ENCODE data around the gene CRYBG2.

- TF ChIP-seq, protein P1, sequence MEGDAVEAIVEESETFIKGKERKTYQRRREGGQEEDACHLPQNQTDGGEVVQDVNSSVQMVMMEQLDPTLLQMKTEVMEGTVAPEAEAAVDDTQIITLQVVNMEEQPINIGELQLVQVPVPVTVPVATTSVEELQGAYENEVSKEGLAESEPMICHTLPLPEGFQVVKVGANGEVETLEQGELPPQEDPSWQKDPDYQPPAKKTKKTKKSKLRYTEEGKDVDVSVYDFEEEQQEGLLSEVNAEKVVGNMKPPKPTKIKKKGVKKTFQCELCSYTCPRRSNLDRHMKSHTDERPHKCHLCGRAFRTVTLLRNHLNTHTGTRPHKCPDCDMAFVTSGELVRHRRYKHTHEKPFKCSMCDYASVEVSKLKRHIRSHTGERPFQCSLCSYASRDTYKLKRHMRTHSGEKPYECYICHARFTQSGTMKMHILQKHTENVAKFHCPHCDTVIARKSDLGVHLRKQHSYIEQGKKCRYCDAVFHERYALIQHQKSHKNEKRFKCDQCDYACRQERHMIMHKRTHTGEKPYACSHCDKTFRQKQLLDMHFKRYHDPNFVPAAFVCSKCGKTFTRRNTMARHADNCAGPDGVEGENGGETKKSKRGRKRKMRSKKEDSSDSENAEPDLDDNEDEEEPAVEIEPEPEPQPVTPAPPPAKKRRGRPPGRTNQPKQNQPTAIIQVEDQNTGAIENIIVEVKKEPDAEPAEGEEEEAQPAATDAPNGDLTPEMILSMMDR (IDR thresholded peaks at IDR 0.05), result no peak
- TF ChIP-seq POLR2A (IDR thresholded peaks at IDR 0.05), result no peak
Observed at GRCh38 chr1:26302733-26303405, 51.1 kb downstream of the CRYBG2 start.

Measured in Peyer's patch (tissue), 4 donors.